Measurements from ENCODE around the gene CHD9. TPM values are rescaled to one million over a fixed set of nuclear protein-coding genes. Genes with fewer than 3 reads are reported as not detected.

CHD9 gene
- total RNA-seq, 1 donor from 2014 or later = 86.0 TPM

GRCh38 chr16:53053967-53054669 lies 673 bp upstream of the CHD9 start:
- peaks cover 21% of the 10 kb centered on the region for H3K79me2 ChIP-seq (ENCODE audit: low read depth)

DNA sequence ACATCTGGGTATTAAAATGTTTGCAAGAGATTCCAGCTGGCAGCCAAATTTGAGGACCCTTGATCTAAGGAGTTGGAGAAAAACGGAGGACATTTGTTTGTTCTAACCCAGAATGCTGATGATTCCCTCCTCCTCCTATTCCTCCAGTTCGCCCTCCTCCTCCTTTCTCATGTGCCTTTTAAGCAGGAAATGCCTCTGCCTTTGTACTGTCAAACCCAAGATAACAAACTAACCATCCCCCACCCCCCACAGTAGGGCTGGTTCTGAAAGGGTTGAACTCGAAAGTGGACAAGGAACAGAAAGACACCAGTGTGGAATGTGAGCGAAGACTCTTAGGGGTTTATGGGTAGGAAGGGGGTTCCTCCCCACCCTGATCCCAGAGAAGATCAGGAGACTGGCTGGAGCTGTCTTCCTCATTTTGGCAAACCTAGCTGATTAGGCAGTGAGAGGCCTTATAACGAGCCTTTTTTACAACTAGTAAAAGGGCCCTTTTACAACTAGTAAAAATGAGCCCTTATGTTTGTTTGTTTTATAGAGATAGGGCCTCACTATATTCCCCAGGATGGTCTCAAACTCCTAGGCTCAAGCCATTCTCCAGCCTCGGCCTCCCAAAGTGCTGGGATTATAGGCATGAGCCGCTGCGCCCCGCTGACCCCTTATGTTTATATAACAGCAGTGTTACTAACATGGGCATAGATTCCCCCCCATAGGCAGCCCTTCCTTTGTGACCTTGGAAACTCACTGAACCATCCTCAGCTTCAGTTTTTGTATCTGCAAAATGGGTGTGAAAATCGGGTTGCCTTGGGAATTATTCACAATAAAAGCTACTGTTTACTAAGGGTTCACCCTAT lies 975 bp downstream of the CHD9 start:
- Histone ChIP-seq H3K9ac (no peak overlapping the region), H3K4me3 (peak overlapping the region; percentile 55), H3F3A (ENCODE audit: low read depth) (peaks cover 14% of the 10 kb centered on the region), H3K4me2 (peak overlapping the region; percentile 83), H4K20me1 (ENCODE audit: low read depth) (no peaks in the 10 kb centered on the region), H3K9me3 (ENCODE audit: low read depth) (no peaks in the 10 kb centered on the region), H3K79me2 (ENCODE audit: low read depth) (peaks cover 26% of the 10 kb centered on the region), H3K27ac (no peak overlapping the region), H3K27me3 (no peaks in the 10 kb centered on the region), H3K4me1 (peaks cover 12% of the 10 kb centered on the region), H2AFZ (replicated peaks) (peak overlapping the region; percentile 75), H3K36me3 (no peaks in the 10 kb centered on the region)
- H3K27me3 Mint-ChIP-seq (ENCODE audit: insufficient read depth, low read depth) = peaks cover 6% of the 10 kb centered on the region
- peak; percentile 47 for DNase-seq (ENCODE audit: low spot score)
- TF ChIP-seq, protein P1, sequence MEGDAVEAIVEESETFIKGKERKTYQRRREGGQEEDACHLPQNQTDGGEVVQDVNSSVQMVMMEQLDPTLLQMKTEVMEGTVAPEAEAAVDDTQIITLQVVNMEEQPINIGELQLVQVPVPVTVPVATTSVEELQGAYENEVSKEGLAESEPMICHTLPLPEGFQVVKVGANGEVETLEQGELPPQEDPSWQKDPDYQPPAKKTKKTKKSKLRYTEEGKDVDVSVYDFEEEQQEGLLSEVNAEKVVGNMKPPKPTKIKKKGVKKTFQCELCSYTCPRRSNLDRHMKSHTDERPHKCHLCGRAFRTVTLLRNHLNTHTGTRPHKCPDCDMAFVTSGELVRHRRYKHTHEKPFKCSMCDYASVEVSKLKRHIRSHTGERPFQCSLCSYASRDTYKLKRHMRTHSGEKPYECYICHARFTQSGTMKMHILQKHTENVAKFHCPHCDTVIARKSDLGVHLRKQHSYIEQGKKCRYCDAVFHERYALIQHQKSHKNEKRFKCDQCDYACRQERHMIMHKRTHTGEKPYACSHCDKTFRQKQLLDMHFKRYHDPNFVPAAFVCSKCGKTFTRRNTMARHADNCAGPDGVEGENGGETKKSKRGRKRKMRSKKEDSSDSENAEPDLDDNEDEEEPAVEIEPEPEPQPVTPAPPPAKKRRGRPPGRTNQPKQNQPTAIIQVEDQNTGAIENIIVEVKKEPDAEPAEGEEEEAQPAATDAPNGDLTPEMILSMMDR (IDR thresholded peaks at IDR 0.05) = no peak
- TF ChIP-seq EZH2 (IDR thresholded peaks at IDR 0.05) (no peak), EZH2phosphoT487 (IDR thresholded peaks at IDR 0.05) (no peak)
- peak overlapping the region; percentile 98 for H3K27ac Mint-ChIP-seq
- H3K9me3 Mint-ChIP-seq = no peaks in the 10 kb centered on the region
- H3K4me3 Mint-ChIP-seq = peak overlapping the region; percentile 91
- no peaks in the 10 kb centered on the region for H3K36me3 Mint-ChIP-seq
- peaks cover 32% of the 10 kb centered on the region for H3K4me1 Mint-ChIP-seq

More at GRCh38 chr16:53053967-53054669, 673 bp upstream of the CHD9 start:
- no peak for TF ChIP-seq EZH2 (IDR thresholded peaks at IDR 0.05)
- TF ChIP-seq EZH2phosphoT487 (IDR thresholded peaks at IDR 0.05) = no peak
- TF ChIP-seq, protein P1 (IDR thresholded peaks at IDR 0.05) = no peak
- Histone ChIP-seq H3F3A (ENCODE audit: low read depth) (peaks cover 14% of the 10 kb centered on the region), H3K4me3 (peak overlapping the region; percentile 55), H3K9me3 (ENCODE audit: low read depth) (no peaks in the 10 kb centered on the region), H3K27ac (no peak overlapping the region), H4K20me1 (ENCODE audit: low read depth) (no peaks in the 10 kb centered on the region), H3K4me2 (peak overlapping the region; percentile 83), H3K36me3 (no peaks in the 10 kb centered on the region), H3K4me1 (peaks cover 12% of the 10 kb centered on the region), H3K9ac (no peak overlapping the region), H3K27me3 (no peaks in the 10 kb centered on the region), H2AFZ (replicated peaks) (peak overlapping the region; percentile 97)
- peaks cover 6% of the 10 kb centered on the region for H3K27me3 Mint-ChIP-seq (ENCODE audit: insufficient read depth, low read depth)
- H3K4me3 Mint-ChIP-seq = peak overlapping the region; percentile 91
- peaks cover 32% of the 10 kb centered on the region for H3K4me1 Mint-ChIP-seq
- no peak for DNase-seq (ENCODE audit: low spot score)
- H3K36me3 Mint-ChIP-seq = no peaks in the 10 kb centered on the region
- H3K27ac Mint-ChIP-seq = peak overlapping the region; percentile 78
- no peaks in the 10 kb centered on the region for H3K9me3 Mint-ChIP-seq

- Histone ChIP-seq H2AFZ (replicated peaks) (no peak overlapping the region), H4K20me1 (ENCODE audit: low read depth) (no peaks in the 10 kb centered on the region), H3K9ac (no peak overlapping the region), H3K27ac (no peak overlapping the region), H3K4me3 (no peak overlapping the region), H3K36me3 (no peaks in the 10 kb centered on the region), H3F3A (ENCODE audit: low read depth) (peaks cover 14% of the 10 kb centered on the region), H3K79me2 (ENCODE audit: low read depth) (peaks cover 30% of the 10 kb centered on the region), H3K4me1 (peaks cover 12% of the 10 kb centered on the region), H3K4me2 (peak overlapping the region; percentile 83), H3K9me3 (ENCODE audit: low read depth) (no peaks in the 10 kb centered on the region), H3K27me3 (no peaks in the 10 kb centered on the region)
- no peak for DNase-seq (ENCODE audit: low spot score)
- no peaks in the 10 kb centered on the region for H3K9me3 Mint-ChIP-seq
- no peaks in the 10 kb centered on the region for H3K36me3 Mint-ChIP-seq
- TF ChIP-seq EZH2 (IDR thresholded peaks at IDR 0.05) (no peak), EZH2phosphoT487 (IDR thresholded peaks at IDR 0.05) (no peak)
- TF ChIP-seq, protein P1 (IDR thresholded peaks at IDR 0.05) = no peak
- peaks cover 35% of the 10 kb centered on the region for H3K4me1 Mint-ChIP-seq
- peak overlapping the region; percentile 66 for H3K4me3 Mint-ChIP-seq
- H3K27me3 Mint-ChIP-seq (ENCODE audit: insufficient read depth, low read depth) = peaks cover 6% of the 10 kb centered on the region
- H3K27ac Mint-ChIP-seq = no peak overlapping the region
Measured at GRCh38 chr16:53056392-53056881, 1.6 kb downstream of the CHD9 start.
